WTC11 (cell line): ENCODE data around the gene DRD2. TPM values are rescaled to one million over a fixed set of nuclear protein-coding genes. Genes with fewer than 3 reads are reported as not detected.

Experiments
- ATAC-seq: fragments of 200-7000 bp; cut with Tn5 transposase; 2 replicates; pipeline ENCODE4 v1.10.0; 2021; ENCODE audit warnings: mild to moderate bottlenecking, moderate library complexity
- CTCF ChIA-PET: fragments of 300-600 bp; sonication (Branson Sonifier 250); formaldehyde crosslinking; loops from one replicate; lab custom pipeline; 2021; ENCODE audit warnings: antibody characterized with exemption; lab: Charles Lee
- POLR2A ChIA-PET: fragments of 350-600 bp; sonication (Branson Sonifier 250); formaldehyde crosslinking; loops from one replicate; lab custom pipeline; 2021; ENCODE audit warnings: antibody characterized with exemption; lab: Charles Lee
- DNase-seq: peaks from one replicate; pipeline ENCODE4 v3.0.0; 2021; ENCODE audit warnings: low spot score
- H3K27ac Mint-ChIP-seq: 2 replicates; pipeline ENCODE4 v1.8.0; 2021; ENCODE audit warnings: mixed read lengths
- H3K27me3 Mint-ChIP-seq: 2 replicates; pipeline ENCODE4 v1.8.0; 2021; ENCODE audit warnings: low read depth, mild to moderate bottlenecking, moderate library complexity, mixed read lengths
- H3K36me3 Mint-ChIP-seq: 2 replicates; pipeline ENCODE4 v1.8.0; 2021; ENCODE audit warnings: mixed read lengths
- H3K4me1 Mint-ChIP-seq: 2 replicates; pipeline ENCODE4 v1.8.0; 2022; ENCODE audit warnings: mixed read lengths
- H3K4me3 Mint-ChIP-seq: 2 replicates; pipeline ENCODE4 v1.8.0; 2021; ENCODE audit warnings: mild to moderate bottlenecking, moderate library complexity, mixed read lengths
- H3K9me3 Mint-ChIP-seq: 2 replicates; pipeline ENCODE4 v1.8.0; 2021; ENCODE audit warnings: mixed read lengths
- ATF1 ChIP-seq: sonication (generic); formaldehyde crosslinking; IDR thresholded peaks from 2 replicates; pipeline ENCODE4 v1.8.1; 2023; ENCODE audit warnings: mild to moderate bottlenecking, moderate library complexity, missing genetic modification reagents
- CREB1 ChIP-seq: sonication (generic); formaldehyde crosslinking; IDR thresholded peaks from 2 replicates; pipeline ENCODE4 v1.8.0; 2023; ENCODE audit warnings: mild to moderate bottlenecking, missing genetic modification reagents
- EMX1 ChIP-seq: fragments of 250-450 bp; sonication (Bioruptor Pico); IDR thresholded peaks from 2 replicates; pipeline ENCODE4 v1.8.0; 2021; ENCODE audit warnings: mild to moderate bottlenecking
- ESRRA ChIP-seq: sonication (generic); formaldehyde crosslinking; IDR thresholded peaks from 2 replicates; pipeline ENCODE4 v1.8.1; 2022; ENCODE audit warnings: mild to moderate bottlenecking, missing genetic modification reagents, borderline replicate concordance
- ETV6 ChIP-seq: sonication (generic); formaldehyde crosslinking; IDR thresholded peaks from 2 replicates; pipeline ENCODE4 v1.8.1; 2022; ENCODE audit warnings: mild to moderate bottlenecking, missing genetic modification reagents
- IRF2 ChIP-seq: sonication (generic); formaldehyde crosslinking; IDR thresholded peaks from 2 replicates; pipeline ENCODE4 v1.8.0; 2022; ENCODE audit warnings: low read depth, missing genetic modification reagents, borderline replicate concordance
- MXD4 ChIP-seq: fragments of 250-450 bp; sonication (Bioruptor Pico); IDR thresholded peaks from 2 replicates; pipeline ENCODE4 v1.8.0; 2021; ENCODE audit warnings: mild to moderate bottlenecking, moderate library complexity, borderline replicate concordance
- NFE2L1 ChIP-seq: sonication (generic); formaldehyde crosslinking; IDR thresholded peaks from 2 replicates; pipeline ENCODE4 v1.8.1; 2023; ENCODE audit warnings: missing genetic modification reagents
- PRRX2 ChIP-seq: fragments of 250-450 bp; sonication (Bioruptor Pico); IDR thresholded peaks from 2 replicates; pipeline ENCODE4 v1.8.0; 2021; ENCODE audit warnings: mild to moderate bottlenecking
- ZNF121 ChIP-seq: sonication (generic); formaldehyde crosslinking; IDR thresholded peaks from 2 replicates; pipeline ENCODE4 v1.8.0; 2023; ENCODE audit warnings: missing genetic modification reagents
- ZNF423 ChIP-seq: fragments of 250-450 bp; sonication (Bioruptor Pico); IDR thresholded peaks from 2 replicates; pipeline ENCODE4 v2.1.2; 2022; ENCODE audit warnings: mild to moderate bottlenecking, moderate library complexity
- total RNA-seq: library from RNA; stranded (reverse); gene quantifications from 3 replicates; pipeline ENCODE4 v1.2.3, GENCODE V29; 2021
- TF ChIP-seq, protein P1 (sequence below): sonication (generic); formaldehyde crosslinking; IDR thresholded peaks from 2 replicates; pipeline ENCODE4 v1.8.1; 2023; ENCODE audit warnings: mild to moderate bottlenecking, missing genetic modification reagents
- TF ChIP-seq, protein P2 (sequence below): sonication (generic); formaldehyde crosslinking; IDR thresholded peaks from 2 replicates; pipeline ENCODE4 v1.8.1; 2022; ENCODE audit warnings: mild to moderate bottlenecking, missing genetic modification reagents, moderate library complexity, borderline replicate concordance
- TF ChIP-seq, protein P3 (sequence below): sonication (generic); formaldehyde crosslinking; conservative IDR thresholded peaks from 2 replicates; pipeline ENCODE4 v1.8.1; 2023; ENCODE audit warnings: mild to moderate bottlenecking, low read depth, missing genetic modification reagents, moderate library complexity
- TF ChIP-seq, protein P4 (sequence below): sonication (generic); formaldehyde crosslinking; IDR thresholded peaks from 2 replicates; pipeline ENCODE4 v1.8.0; 2023; ENCODE audit warnings: missing genetic modification reagents, mild to moderate bottlenecking, borderline replicate concordance
- TF ChIP-seq, protein P5 (sequence below): sonication (generic); formaldehyde crosslinking; conservative IDR thresholded peaks from 2 replicates; pipeline ENCODE4 v1.8.1; 2022; ENCODE audit warnings: mild to moderate bottlenecking, missing genetic modification reagents
- TF ChIP-seq, protein P6 (sequence below): sonication (generic); formaldehyde crosslinking; IDR thresholded peaks from 2 replicates; pipeline ENCODE4 v1.8.0; 2022; ENCODE audit warnings: mild to moderate bottlenecking, missing genetic modification reagents
- TF ChIP-seq, protein P7 (sequence below): fragments of 250-450 bp; sonication (Bioruptor Pico); conservative IDR thresholded peaks from 2 replicates; pipeline ENCODE4 v1.9.0; 2021; ENCODE audit warnings: mild to moderate bottlenecking

The DRD2 gene
- total RNA-seq, 1 experiment from 2014 or later = 0.20 TPM

DNA sequence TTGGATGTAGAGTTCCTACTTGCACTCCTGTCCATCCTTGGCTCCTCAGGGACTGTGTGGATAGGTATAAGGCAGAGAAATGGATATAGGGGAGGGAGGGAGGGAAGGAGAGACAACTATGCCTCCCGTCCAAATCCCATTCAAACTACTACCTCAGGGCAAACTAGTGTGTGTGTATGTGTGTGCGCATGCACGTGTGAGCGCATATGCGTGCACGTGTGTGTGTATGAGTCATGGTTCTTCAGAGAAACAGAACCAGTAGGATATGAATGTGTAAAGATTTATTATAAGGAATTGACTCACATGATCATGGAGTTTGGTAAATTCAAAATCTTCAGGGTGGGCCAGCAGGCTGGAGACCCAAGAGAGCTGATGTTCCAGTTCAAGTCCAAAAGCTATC, 42.2 kb upstream of the DRD2 start (continued):
- TF ChIP-seq ETV6 = no peak

DNA sequence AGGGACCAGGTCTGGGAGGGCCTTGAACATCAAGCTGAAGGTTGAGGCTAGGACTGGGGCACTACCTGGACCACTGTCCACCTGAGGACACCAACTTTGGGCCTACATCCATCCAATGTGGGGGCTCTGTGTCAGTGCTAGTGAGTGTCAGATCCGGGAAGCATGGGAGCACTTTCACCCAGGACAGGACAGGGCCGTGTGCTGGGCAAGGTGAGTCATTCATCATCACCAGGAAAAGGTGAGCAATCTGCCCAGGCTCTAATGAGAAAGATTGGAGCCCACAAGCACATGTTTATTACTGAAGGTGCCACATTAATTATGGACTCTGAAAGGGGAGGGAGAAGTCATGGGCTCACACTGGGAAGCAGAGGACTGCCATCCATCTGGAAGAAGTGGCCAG, 39.7 kb upstream of the DRD2 start:
- no peak for DNase-seq
- Mint-ChIP-seq H3K4me3 (no peak overlapping the region), H3K4me1 (no peaks in the 10 kb centered on the region), H3K27ac (no peak overlapping the region), H3K9me3 (0 out of 2 replicates have a peak, but pooled peaks cover 6% of the 10 kb centered on the region), H3K27me3 (peaks cover 4% of the 10 kb centered on the region), H3K36me3 (no peaks in the 10 kb centered on the region)
- POLR2A ChIA-PET = no interaction called here
- no peak for ATAC-seq
- CTCF ChIA-PET = no interaction called here
- TF ChIP-seq, protein P1, sequence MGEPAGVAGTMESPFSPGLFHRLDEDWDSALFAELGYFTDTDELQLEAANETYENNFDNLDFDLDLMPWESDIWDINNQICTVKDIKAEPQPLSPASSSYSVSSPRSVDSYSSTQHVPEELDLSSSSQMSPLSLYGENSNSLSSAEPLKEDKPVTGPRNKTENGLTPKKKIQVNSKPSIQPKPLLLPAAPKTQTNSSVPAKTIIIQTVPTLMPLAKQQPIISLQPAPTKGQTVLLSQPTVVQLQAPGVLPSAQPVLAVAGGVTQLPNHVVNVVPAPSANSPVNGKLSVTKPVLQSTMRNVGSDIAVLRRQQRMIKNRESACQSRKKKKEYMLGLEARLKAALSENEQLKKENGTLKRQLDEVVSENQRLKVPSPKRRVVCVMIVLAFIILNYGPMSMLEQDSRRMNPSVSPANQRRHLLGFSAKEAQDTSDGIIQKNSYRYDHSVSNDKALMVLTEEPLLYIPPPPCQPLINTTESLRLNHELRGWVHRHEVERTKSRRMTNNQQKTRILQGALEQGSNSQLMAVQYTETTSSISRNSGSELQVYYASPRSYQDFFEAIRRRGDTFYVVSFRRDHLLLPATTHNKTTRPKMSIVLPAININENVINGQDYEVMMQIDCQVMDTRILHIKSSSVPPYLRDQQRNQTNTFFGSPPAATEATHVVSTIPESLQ (CRISPR knock-in tag) = no peak
- no peak for TF ChIP-seq ZNF423

DNA sequence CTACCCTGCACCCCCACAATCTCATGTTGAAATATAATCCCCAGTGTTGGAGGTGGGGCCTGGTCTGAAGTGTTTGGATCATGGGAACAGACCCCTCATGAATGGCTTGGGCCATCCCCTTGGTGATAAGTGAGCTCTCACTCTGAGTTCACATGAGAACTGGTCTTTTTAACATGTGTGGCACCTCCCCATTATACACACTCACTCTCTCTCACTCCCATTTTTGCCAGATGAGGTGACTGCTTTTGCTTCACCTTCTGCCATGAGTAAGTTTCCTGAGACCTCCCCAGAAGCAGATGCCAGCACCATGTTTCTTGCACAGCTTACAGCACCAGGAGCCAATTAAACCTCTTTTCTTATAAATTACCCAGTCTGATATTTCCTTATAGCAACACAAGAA, 32.1 kb upstream of the DRD2 start:
- Mint-ChIP-seq H3K4me1 (no peaks in the 10 kb centered on the region), H3K27me3 (no peaks in the 10 kb centered on the region; the same call in 1 of the 2 replicates)
- CTCF ChIA-PET = no interaction called here

DNA sequence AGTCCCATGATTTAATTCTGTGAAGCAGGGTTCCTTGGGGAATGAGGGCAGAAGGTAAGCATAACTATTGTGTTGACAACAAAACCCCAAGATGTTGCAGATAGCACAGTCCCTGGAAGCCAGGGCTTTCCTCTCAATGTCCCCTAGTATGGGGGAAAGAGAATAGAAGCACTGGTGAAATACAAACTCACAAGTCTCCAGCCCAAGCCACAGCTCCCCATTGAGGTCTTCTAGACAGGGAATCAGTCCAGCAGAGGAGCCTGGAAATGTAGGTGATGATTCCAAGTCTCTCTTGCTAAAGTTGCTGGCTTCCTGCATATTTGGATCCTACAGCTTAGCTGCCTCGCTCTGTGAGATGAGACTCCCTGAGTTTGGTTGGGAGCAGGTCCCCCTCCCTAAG, 31.7 kb upstream of the DRD2 start:
- Mint-ChIP-seq H3K27ac (no peak overlapping the region), H3K9me3 (no peaks in the 10 kb centered on the region), H3K4me3 (no peak overlapping the region), H3K36me3 (no peaks in the 10 kb centered on the region), H3K4me1 (no peaks in the 10 kb centered on the region), H3K27me3 (no peaks in the 10 kb centered on the region; the same call in 1 of the 2 replicates)
- DNase-seq (no peak), ATAC-seq (no peak)
- ChIA-PET POLR2A (no interaction called here), CTCF (interaction anchor here (1.3 kb wide), 1 partner anchor 34 kb away, joined by 3 read pairs; no protein-coding TSS in a partner anchor)
- no peak for TF ChIP-seq NFE2L1 (CRISPR knock-in tag)
- TF ChIP-seq, protein P2, sequence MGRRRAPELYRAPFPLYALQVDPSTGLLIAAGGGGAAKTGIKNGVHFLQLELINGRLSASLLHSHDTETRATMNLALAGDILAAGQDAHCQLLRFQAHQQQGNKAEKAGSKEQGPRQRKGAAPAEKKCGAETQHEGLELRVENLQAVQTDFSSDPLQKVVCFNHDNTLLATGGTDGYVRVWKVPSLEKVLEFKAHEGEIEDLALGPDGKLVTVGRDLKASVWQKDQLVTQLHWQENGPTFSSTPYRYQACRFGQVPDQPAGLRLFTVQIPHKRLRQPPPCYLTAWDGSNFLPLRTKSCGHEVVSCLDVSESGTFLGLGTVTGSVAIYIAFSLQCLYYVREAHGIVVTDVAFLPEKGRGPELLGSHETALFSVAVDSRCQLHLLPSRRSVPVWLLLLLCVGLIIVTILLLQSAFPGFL (CRISPR knock-in tag) = no peak
- TF ChIP-seq, protein P3, sequence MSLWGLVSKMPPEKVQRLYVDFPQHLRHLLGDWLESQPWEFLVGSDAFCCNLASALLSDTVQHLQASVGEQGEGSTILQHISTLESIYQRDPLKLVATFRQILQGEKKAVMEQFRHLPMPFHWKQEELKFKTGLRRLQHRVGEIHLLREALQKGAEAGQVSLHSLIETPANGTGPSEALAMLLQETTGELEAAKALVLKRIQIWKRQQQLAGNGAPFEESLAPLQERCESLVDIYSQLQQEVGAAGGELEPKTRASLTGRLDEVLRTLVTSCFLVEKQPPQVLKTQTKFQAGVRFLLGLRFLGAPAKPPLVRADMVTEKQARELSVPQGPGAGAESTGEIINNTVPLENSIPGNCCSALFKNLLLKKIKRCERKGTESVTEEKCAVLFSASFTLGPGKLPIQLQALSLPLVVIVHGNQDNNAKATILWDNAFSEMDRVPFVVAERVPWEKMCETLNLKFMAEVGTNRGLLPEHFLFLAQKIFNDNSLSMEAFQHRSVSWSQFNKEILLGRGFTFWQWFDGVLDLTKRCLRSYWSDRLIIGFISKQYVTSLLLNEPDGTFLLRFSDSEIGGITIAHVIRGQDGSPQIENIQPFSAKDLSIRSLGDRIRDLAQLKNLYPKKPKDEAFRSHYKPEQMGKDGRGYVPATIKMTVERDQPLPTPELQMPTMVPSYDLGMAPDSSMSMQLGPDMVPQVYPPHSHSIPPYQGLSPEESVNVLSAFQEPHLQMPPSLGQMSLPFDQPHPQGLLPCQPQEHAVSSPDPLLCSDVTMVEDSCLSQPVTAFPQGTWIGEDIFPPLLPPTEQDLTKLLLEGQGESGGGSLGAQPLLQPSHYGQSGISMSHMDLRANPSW (CRISPR knock-in tag) = no peak
- no peak for TF ChIP-seq ESRRA (CRISPR knock-in tag)
- TF ChIP-seq, protein P4, sequence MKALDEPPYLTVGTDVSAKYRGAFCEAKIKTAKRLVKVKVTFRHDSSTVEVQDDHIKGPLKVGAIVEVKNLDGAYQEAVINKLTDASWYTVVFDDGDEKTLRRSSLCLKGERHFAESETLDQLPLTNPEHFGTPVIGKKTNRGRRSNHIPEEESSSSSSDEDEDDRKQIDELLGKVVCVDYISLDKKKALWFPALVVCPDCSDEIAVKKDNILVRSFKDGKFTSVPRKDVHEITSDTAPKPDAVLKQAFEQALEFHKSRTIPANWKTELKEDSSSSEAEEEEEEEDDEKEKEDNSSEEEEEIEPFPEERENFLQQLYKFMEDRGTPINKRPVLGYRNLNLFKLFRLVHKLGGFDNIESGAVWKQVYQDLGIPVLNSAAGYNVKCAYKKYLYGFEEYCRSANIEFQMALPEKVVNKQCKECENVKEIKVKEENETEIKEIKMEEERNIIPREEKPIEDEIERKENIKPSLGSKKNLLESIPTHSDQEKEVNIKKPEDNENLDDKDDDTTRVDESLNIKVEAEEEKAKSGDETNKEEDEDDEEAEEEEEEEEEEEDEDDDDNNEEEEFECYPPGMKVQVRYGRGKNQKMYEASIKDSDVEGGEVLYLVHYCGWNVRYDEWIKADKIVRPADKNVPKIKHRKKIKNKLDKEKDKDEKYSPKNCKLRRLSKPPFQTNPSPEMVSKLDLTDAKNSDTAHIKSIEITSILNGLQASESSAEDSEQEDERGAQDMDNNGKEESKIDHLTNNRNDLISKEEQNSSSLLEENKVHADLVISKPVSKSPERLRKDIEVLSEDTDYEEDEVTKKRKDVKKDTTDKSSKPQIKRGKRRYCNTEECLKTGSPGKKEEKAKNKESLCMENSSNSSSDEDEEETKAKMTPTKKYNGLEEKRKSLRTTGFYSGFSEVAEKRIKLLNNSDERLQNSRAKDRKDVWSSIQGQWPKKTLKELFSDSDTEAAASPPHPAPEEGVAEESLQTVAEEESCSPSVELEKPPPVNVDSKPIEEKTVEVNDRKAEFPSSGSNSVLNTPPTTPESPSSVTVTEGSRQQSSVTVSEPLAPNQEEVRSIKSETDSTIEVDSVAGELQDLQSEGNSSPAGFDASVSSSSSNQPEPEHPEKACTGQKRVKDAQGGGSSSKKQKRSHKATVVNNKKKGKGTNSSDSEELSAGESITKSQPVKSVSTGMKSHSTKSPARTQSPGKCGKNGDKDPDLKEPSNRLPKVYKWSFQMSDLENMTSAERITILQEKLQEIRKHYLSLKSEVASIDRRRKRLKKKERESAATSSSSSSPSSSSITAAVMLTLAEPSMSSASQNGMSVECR (CRISPR knock-in tag) = no peak
- TF ChIP-seq EMX1 (CRISPR knock-in tag) = no peak
- TF ChIP-seq, protein P5, sequence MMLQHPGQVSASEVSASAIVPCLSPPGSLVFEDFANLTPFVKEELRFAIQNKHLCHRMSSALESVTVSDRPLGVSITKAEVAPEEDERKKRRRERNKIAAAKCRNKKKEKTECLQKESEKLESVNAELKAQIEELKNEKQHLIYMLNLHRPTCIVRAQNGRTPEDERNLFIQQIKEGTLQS (CRISPR knock-in tag) = no peak
- TF ChIP-seq, protein P6, sequence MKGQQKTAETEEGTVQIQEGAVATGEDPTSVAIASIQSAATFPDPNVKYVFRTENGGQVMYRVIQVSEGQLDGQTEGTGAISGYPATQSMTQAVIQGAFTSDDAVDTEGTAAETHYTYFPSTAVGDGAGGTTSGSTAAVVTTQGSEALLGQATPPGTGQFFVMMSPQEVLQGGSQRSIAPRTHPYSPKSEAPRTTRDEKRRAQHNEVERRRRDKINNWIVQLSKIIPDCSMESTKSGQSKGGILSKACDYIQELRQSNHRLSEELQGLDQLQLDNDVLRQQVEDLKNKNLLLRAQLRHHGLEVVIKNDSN (CRISPR knock-in tag) = no peak
- no peak for TF ChIP-seq PRRX2 (CRISPR knock-in tag)
- TF ChIP-seq CREB1 (CRISPR knock-in tag) = no peak

More for the DNA sequence above, 32.1 kb upstream of the DRD2 start:
- DNase-seq (no peak), ATAC-seq (no peak)
- no peaks in the 10 kb centered on the region for H3K9me3 Mint-ChIP-seq
- H3K36me3 Mint-ChIP-seq = no peaks in the 10 kb centered on the region
- no peak overlapping the region for H3K4me3 Mint-ChIP-seq
- TF ChIP-seq IRF2 (CRISPR knock-in tag) = no peak
- TF ChIP-seq, protein P7, sequence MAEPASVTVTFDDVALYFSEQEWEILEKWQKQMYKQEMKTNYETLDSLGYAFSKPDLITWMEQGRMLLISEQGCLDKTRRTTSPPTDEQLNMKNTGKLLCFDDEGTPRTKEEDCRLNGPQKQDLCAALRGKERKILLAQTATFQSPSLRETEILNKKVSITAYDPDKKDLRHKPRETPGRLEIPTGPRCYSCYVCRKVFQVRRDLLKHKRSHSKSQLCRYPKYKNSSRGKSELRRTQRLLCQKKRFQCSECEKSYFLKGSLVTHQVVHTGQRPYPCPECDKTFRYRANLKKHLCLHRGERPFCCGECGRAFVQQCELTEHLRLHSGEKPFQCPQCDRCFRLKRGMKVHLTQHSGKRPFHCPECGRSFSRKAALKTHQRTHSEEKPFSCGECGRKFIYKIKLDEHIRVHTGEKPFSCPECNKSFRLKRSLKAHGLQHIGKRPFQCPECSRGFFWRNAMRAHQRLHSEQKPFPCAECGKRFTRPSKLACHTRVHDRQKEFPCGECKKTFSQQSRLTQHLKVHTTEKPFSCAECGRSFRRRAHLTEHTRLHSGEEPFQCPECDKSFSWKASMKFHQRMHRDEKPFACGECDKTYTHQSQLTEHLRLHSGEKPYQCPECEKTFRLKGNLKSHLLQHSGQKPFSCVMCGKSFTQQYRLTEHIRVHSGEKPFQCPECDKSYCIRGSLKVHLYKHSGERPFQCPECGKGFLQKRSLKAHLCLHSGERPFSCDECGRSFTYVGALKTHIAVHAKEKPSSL = no peak
- no peak for TF ChIP-seq MXD4 (CRISPR knock-in tag)
- TF ChIP-seq ZNF121 (CRISPR knock-in tag) = no peak
- TF ChIP-seq ATF1 (CRISPR knock-in tag) = no peak
- no peak for TF ChIP-seq ETV6
- POLR2A ChIA-PET = no interaction called here
- no peak overlapping the region for H3K27ac Mint-ChIP-seq
